Measurements from ENCODE around the gene RFX8. TPM values are rescaled to one million over a fixed set of nuclear protein-coding genes. Genes with fewer than 3 reads are reported as not detected.

The RFX8 gene
- total RNA-seq, 4 donors from 2014 or later, result 0.52 to 0.84 TPM; not detected in 2

- DNase-seq (ENCODE audit: low spot score in 2 of 2), result peak in 1 of 2 donors; percentile 36
- WGBS, 2 donors, result 86 to 88% methylated on average over 6 of the region's 6 CpGs
- no peak overlapping the region for H3K4me3 ChIP-seq (ENCODE audit: low read depth, poor library complexity, severe bottlenecking)
- intact Hi-C loops (cut with DNase I; ENCODE audit: low total_unique reads), result no loop called here
- TF ChIP-seq CTCF (IDR thresholded peaks at IDR 0.05), result no peak
- no peak for TF ChIP-seq POLR2A (IDR thresholded peaks at IDR 0.05)
Measured at GRCh38 chr2:101395545-101396315, 79.2 kb downstream of the RFX8 start.

DNA sequence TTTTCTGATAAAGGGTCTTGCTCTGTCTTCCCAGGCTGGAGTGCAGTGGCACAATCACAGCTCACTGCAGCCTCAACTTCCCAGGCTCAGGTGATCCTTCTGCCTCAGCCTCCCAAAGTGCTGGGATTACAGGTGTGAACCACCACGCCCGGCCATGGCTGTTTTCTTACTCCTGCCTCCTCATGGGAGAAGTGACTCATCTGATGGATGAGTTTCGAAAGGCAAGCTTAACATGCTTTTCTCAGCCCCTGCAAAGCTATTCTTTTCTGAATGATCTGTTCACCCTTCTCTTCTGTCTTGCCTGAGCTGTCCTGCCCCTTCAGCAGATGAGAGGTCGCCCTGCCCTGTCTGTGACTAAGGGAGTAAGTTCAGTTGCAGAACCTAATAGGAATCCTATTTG is 86.7 kb downstream of the RFX8 start:
- 32 to 38% methylated on average over 4 of the region's 4 CpGs for WGBS, 2 donors
- DNase-seq (ENCODE audit: low spot score in 2 of 2), result peak in 1 of 2 donors; percentile 72
- intact Hi-C loops (cut with DNase I; ENCODE audit: low total_unique reads), result no loop called here
- TF ChIP-seq POLR2A (IDR thresholded peaks at IDR 0.05) (no peak), CTCF (IDR thresholded peaks at IDR 0.05) (no peak)
- H3K4me3 ChIP-seq (ENCODE audit: low read depth, poor library complexity, severe bottlenecking), result no peak overlapping the region

GRCh38 chr2:101387151-101387834 is 87.6 kb downstream of the RFX8 start, which contains the start of gene CREG2:
CREG2 (minus strand) TSS chr2:101387503; CDS start chr2:101387457, 46 bp downstream.
- WGBS, 2 donors, result 0 to 1% methylated on average over 7 to 39 of the region's 79 CpGs
- intact Hi-C loops (cut with DNase I; ENCODE audit: low total_unique reads), result no loop called here
- H3K4me3 ChIP-seq (ENCODE audit: low read depth, poor library complexity, severe bottlenecking), result peak within 1 kb of the TSS; percentile 2
- no peak for DNase-seq (ENCODE audit: low spot score in 2 of 2)
- TF ChIP-seq CTCF (IDR thresholded peaks at IDR 0.05) (no peak), POLR2A (IDR thresholded peaks at IDR 0.05) (no peak)

GRCh38 chr2:101386599-101387150 is 88.2 kb downstream of the RFX8 start:
- WGBS, 2 donors, result 1 to 8% methylated on average over 28 to 44 of the region's 45 CpGs
- intact Hi-C loops (cut with DNase I; ENCODE audit: low total_unique reads), result no loop called here
- TF ChIP-seq CTCF (IDR thresholded peaks at IDR 0.05) (no peak), POLR2A (IDR thresholded peaks at IDR 0.05) (no peak)
- DNase-seq (ENCODE audit: low spot score in 2 of 2), result peak in 1 of 2 donors; percentile 83
- H3K4me3 ChIP-seq (ENCODE audit: low read depth, poor library complexity, severe bottlenecking), result peak overlapping the region; percentile 2

GRCh38 chr2:101383016-101383541 is 91.8 kb downstream of the RFX8 start:
- TF ChIP-seq CTCF (IDR thresholded peaks at IDR 0.05), result no peak
- no peak for TF ChIP-seq POLR2A (IDR thresholded peaks at IDR 0.05)
- no peak for DNase-seq (ENCODE audit: low spot score in 2 of 2)
- no peak overlapping the region for H3K4me3 ChIP-seq (ENCODE audit: low read depth, poor library complexity, severe bottlenecking)
- intact Hi-C loops (cut with DNase I; ENCODE audit: low total_unique reads), result no loop called here
- WGBS, 2 donors, result 70 to 74% methylated on average over 7 of the region's 7 CpGs

Measured in lower leg skin (tissue), 4 donors.